Brain microvascular endothelial cell (primary cell): ENCODE data around the gene OR10A3.

Experiments used
- DNase-seq: peaks from one replicate; pipeline ENCODE4 v3.0.0-alpha.2; 2020
- H3K27ac ChIP-seq: fragments of 250-450 bp; sonication (Bioruptor Pico); 2 replicates; pipeline ENCODE4 v1.5.1; 2020; ENCODE audit warnings: mild to moderate bottlenecking, moderate library complexity
- H3K27me3 ChIP-seq: fragments of 250-450 bp; sonication (Bioruptor Pico); replicated peaks from 2 replicates; pipeline ENCODE4 v1.5.1; 2020; ENCODE audit warnings: mild to moderate bottlenecking
- H3K36me3 ChIP-seq: fragments of 250-450 bp; sonication (Bioruptor Pico); replicated peaks from 2 replicates; pipeline ENCODE4 v1.5.1; 2020; ENCODE audit warnings: mild to moderate bottlenecking
- H3K4me3 ChIP-seq: 2 replicates; pipeline ENCODE4 v1.5.1; 2011; ENCODE audit warnings: low read depth, mild to moderate bottlenecking, control low read depth, low read length, moderate library complexity
- CTCF ChIP-seq: IDR thresholded peaks from 2 replicates; pipeline ENCODE4 v1.5.1; 2011; ENCODE audit warnings: low read depth, mild to moderate bottlenecking, moderate library complexity, low read length, control low read depth, inconsistent platforms; ENCODE audit errors: missing control alignments
- in situ Hi-C: cut with HindIII; loops from 2 replicates; pipeline ENCODE4 v1.10.0; 2017; ENCODE audit warnings: low sequenced_read_pairs, low pct_ligation_motif_present

Gene OR10A3

GRCh38 chr11:7890417-7891172, 50.9 kb downstream of the OR10A3 start:
- H3K27ac ChIP-seq = no peak overlapping the region
- TF ChIP-seq CTCF = no peak
- in situ Hi-C loops = no loop called here
- no peaks in the 10 kb centered on the region for H3K36me3 ChIP-seq
- H3K27me3 ChIP-seq = no peaks in the 10 kb centered on the region
- no peak overlapping the region for H3K4me3 ChIP-seq
- no peak for DNase-seq

GRCh38 chr11:7889985-7890384, 51.5 kb downstream of the OR10A3 start:
- Histone ChIP-seq H3K36me3 (no peaks in the 10 kb centered on the region), H3K4me3 (no peak overlapping the region), H3K27me3 (no peaks in the 10 kb centered on the region), H3K27ac (no peak overlapping the region)
- TF ChIP-seq CTCF = no peak
- in situ Hi-C loops = no loop called here
- no peak for DNase-seq
